ENCODE measurements around the gene ZNF217.
"Not testable (repeated sequence)": the region's sequence is repeated elsewhere in the genome, so short reads cannot be mapped to it uniquely, and the experiment has no call there.

GRCh38 chr20:53552572-53552893 lies 41.1 kb downstream of the ZNF217 start:
- TF ChIP-seq POLR2A (IDR thresholded peaks at IDR 0.05; ENCODE audit: low read length); HDAC2 (IDR thresholded peaks at IDR 0.05): not testable (repeated sequence)
- TF ChIP-seq, protein P1, sequence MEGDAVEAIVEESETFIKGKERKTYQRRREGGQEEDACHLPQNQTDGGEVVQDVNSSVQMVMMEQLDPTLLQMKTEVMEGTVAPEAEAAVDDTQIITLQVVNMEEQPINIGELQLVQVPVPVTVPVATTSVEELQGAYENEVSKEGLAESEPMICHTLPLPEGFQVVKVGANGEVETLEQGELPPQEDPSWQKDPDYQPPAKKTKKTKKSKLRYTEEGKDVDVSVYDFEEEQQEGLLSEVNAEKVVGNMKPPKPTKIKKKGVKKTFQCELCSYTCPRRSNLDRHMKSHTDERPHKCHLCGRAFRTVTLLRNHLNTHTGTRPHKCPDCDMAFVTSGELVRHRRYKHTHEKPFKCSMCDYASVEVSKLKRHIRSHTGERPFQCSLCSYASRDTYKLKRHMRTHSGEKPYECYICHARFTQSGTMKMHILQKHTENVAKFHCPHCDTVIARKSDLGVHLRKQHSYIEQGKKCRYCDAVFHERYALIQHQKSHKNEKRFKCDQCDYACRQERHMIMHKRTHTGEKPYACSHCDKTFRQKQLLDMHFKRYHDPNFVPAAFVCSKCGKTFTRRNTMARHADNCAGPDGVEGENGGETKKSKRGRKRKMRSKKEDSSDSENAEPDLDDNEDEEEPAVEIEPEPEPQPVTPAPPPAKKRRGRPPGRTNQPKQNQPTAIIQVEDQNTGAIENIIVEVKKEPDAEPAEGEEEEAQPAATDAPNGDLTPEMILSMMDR (IDR thresholded peaks at IDR 0.05), result not testable (repeated sequence)

Measured in A549 (cell line).